ENCODE results near the gene BCR. TPM values are rescaled to one million over a fixed set of nuclear protein-coding genes. Genes with fewer than 3 reads are reported as not detected.

BCR gene
- total RNA-seq, 1 experiment from 2014 or later: 40.5 TPM

GRCh38 chr22:23259916-23260644 lies 79.8 kb downstream of the BCR start:
- no peaks in the 10 kb centered on the region for H4K20me1 ChIP-seq (ENCODE audit: insufficient read depth, low read depth, low read length)
- H3K79me2 ChIP-seq (ENCODE audit: low read length): peaks cover 5% of the 10 kb centered on the region; the same call in 1 of the 2 replicates

GRCh38 chr22:23260645-23261581 lies 80.6 kb downstream of the BCR start:
- Histone ChIP-seq H3K9me3 (ENCODE audit: low read length) (no peaks in the 10 kb centered on the region), H3K9me2 (replicated peaks; ENCODE audit: insufficient read depth, low read length) (no peaks in the 10 kb centered on the region), H3K4me2 (ENCODE audit: low read depth, low read length, poor library complexity, severe bottlenecking) (no peak overlapping the region), H3K79me2 (ENCODE audit: low read length) (peaks cover 5% of the 10 kb centered on the region; the same call in 1 of the 2 replicates), H3K27me3 (ENCODE audit: low read length) (no peaks in the 10 kb centered on the region), H3K4me3 (ENCODE audit: low read length) (no peak overlapping the region), H3K27ac (ENCODE audit: low read length) (no peak overlapping the region), H3K4me1 (ENCODE audit: low read length) (peaks cover 42% of the 10 kb centered on the region), H3K9ac (ENCODE audit: low read length) (no peak overlapping the region), H3K36me3 (ENCODE audit: insufficient read depth, low read length) (0 out of 2 replicates have a peak, but pooled peaks cover 3% of the 10 kb centered on the region), H4K20me1 (ENCODE audit: insufficient read depth, low read depth, low read length) (no peaks in the 10 kb centered on the region), H2AFZ (ENCODE audit: low read length) (no peak overlapping the region)
- DNase-seq: no peak

More at GRCh38 chr22:23259916-23260644, 79.8 kb downstream of the BCR start:
- DNase-seq: no peak
- Histone ChIP-seq H3K27me3 (ENCODE audit: low read length) (no peaks in the 10 kb centered on the region), H3K4me3 (ENCODE audit: low read length) (no peak overlapping the region), H3K36me3 (ENCODE audit: insufficient read depth, low read length) (0 out of 2 replicates have a peak, but pooled peaks cover 3% of the 10 kb centered on the region), H3K4me1 (ENCODE audit: low read length) (peaks cover 47% of the 10 kb centered on the region), H3K9ac (ENCODE audit: low read length) (no peak overlapping the region), H2AFZ (ENCODE audit: low read length) (no peak overlapping the region), H3K27ac (ENCODE audit: low read length) (no peak overlapping the region), H3K9me2 (replicated peaks; ENCODE audit: insufficient read depth, low read length) (no peaks in the 10 kb centered on the region), H3K4me2 (ENCODE audit: low read depth, low read length, poor library complexity, severe bottlenecking) (no peak overlapping the region), H3K9me3 (ENCODE audit: low read length) (no peaks in the 10 kb centered on the region)

GRCh38 chr22:23261900-23262450 lies 81.7 kb downstream of the BCR start:
- H3K27me3 ChIP-seq (ENCODE audit: low read length): no peaks in the 10 kb centered on the region
- no peak overlapping the region for H2AFZ ChIP-seq (ENCODE audit: low read length)
- no peak overlapping the region for H3K4me3 ChIP-seq (ENCODE audit: low read length)
- 0 out of 2 replicates have a peak, but pooled peaks cover 3% of the 10 kb centered on the region for H3K36me3 ChIP-seq (ENCODE audit: insufficient read depth, low read length)
- peaks cover 38% of the 10 kb centered on the region for H3K4me1 ChIP-seq (ENCODE audit: low read length)
- no peak overlapping the region for H3K4me2 ChIP-seq (ENCODE audit: low read depth, low read length, poor library complexity, severe bottlenecking)
- H3K79me2 ChIP-seq (ENCODE audit: low read length): peaks cover 2% of the 10 kb centered on the region; the same call in 1 of the 2 replicates
- H3K9me3 ChIP-seq (ENCODE audit: low read length): no peaks in the 10 kb centered on the region
- no peak overlapping the region for H3K9ac ChIP-seq (ENCODE audit: low read length)
- no peak for DNase-seq
- no peaks in the 10 kb centered on the region for H3K9me2 ChIP-seq (replicated peaks; ENCODE audit: insufficient read depth, low read length)
- no peak overlapping the region for H3K27ac ChIP-seq (ENCODE audit: low read length)
- H4K20me1 ChIP-seq (ENCODE audit: insufficient read depth, low read depth, low read length): no peaks in the 10 kb centered on the region

DNA sequence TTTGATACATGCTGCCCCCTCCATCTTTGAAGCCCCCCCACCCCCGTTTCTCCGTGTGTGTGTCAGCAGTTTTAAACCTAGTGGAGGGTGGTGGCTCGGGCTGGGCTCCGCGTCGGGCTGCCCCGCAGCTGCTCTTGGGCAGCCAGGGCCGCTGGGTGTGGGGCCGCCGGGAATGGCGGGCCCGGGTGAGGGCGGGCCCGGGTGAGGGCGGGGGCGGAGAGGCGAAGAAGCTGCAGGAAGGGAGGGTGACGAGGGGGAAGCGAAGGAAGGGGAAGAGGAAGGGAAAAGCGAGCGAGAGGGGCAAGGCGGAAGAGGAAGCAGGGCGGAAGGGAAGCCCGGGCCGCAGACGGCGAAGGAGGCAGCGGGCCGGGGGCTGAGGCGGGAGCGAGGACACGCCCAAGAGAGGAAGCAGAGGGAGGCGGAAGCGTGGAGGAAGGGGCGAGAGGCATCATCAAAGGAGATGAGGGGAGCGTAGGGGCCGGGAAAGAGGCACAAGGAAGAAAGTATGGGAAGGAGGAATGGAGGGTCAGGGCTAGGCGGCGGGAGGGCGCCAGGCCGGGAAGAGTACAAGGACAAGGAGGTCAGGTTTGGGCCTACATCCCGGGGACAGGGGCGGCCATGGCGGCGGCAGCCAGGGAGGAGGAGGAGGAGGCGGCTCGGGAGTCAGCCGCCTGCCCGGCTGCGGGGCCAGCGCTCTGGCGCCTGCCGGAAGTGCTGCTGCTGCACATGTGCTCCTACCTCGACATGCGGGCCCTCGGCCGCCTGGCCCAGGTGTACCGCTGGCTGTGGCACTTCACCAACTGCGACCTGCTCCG lies 82.4 kb downstream of the BCR start:
- no peaks in the 10 kb centered on the region for H4K20me1 ChIP-seq (ENCODE audit: insufficient read depth, low read depth, low read length)
- H3K4me3 ChIP-seq (ENCODE audit: low read length): no peak overlapping the region
- H3K4me1 ChIP-seq (ENCODE audit: low read length): peaks cover 38% of the 10 kb centered on the region
- H3K36me3 ChIP-seq (ENCODE audit: insufficient read depth, low read length): 0 out of 2 replicates have a peak, but pooled peaks cover 3% of the 10 kb centered on the region
- H3K79me2 ChIP-seq (ENCODE audit: low read length): no peaks in the 10 kb centered on the region
- H2AFZ ChIP-seq (ENCODE audit: low read length): no peak overlapping the region
- no peak overlapping the region for H3K27ac ChIP-seq (ENCODE audit: low read length)
- no peak overlapping the region for H3K4me2 ChIP-seq (ENCODE audit: low read depth, low read length, poor library complexity, severe bottlenecking)
- no peaks in the 10 kb centered on the region for H3K9me2 ChIP-seq (replicated peaks; ENCODE audit: insufficient read depth, low read length)
- no peaks in the 10 kb centered on the region for H3K27me3 ChIP-seq (ENCODE audit: low read length)
- no peak overlapping the region for H3K9ac ChIP-seq (ENCODE audit: low read length)
- no peak for DNase-seq
- no peaks in the 10 kb centered on the region for H3K9me3 ChIP-seq (ENCODE audit: low read length)

- Histone ChIP-seq H3K9me2 (replicated peaks; ENCODE audit: insufficient read depth, low read length) (no peaks in the 10 kb centered on the region), H3K79me2 (ENCODE audit: low read length) (no peaks in the 10 kb centered on the region), H3K4me3 (ENCODE audit: low read length) (no peak overlapping the region), H4K20me1 (ENCODE audit: insufficient read depth, low read depth, low read length) (no peaks in the 10 kb centered on the region), H3K4me2 (ENCODE audit: low read depth, low read length, poor library complexity, severe bottlenecking) (no peak overlapping the region), H3K27me3 (ENCODE audit: low read length) (no peaks in the 10 kb centered on the region), H3K9me3 (ENCODE audit: low read length) (no peaks in the 10 kb centered on the region), H3K36me3 (ENCODE audit: insufficient read depth, low read length) (0 out of 2 replicates have a peak, but pooled peaks cover 3% of the 10 kb centered on the region), H2AFZ (ENCODE audit: low read length) (no peak overlapping the region), H3K4me1 (ENCODE audit: low read length) (peaks cover 45% of the 10 kb centered on the region), H3K27ac (ENCODE audit: low read length) (peak overlapping the region; percentile 48; the same call in 1 of the 2 replicates), H3K9ac (ENCODE audit: low read length) (no peak overlapping the region)
- DNase-seq: no peak
Measured at GRCh38 chr22:23263651-23264555, 83.6 kb downstream of the BCR start.

DNA sequence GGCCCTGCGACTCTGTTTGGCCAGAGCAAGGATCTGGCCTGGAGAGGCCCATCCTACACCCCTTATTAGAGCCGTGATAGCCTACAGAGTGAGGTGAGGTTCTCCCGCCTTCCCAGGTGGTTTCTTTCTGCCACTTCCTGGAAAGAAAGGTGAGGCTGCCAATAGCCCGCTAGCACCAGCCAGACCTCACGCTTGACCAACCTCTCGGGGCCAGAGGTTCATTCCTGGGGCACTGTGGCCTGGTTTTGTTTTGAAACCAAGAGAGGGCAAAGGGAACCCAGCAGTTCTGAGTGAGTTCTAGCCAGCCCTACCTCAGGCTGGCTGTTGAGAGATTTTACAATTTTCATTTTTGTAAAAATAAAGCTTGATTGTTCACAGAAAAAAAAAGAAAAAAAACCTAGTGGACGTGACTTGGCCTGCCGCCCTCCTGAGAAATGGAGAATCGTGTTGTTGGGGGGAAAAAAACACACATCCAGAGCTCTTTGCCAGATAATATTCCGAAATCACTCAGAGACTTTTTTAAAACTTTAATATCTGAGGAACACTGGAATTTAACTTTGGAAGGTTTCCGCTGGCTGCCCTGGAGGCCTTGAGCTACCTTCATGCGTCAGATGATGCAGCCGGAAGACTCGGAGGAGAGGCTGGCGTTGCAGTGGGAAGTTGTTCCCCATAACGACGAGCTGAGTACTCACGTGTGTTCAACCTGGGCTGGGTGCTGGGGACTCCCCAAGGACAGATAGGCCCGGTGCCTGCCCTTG lies 84.5 kb downstream of the BCR start:
- Histone ChIP-seq H3K27ac (ENCODE audit: low read length) (peak overlapping the region; percentile 53), H3K4me3 (ENCODE audit: low read length) (no peak overlapping the region), H3K27me3 (ENCODE audit: low read length) (no peaks in the 10 kb centered on the region), H3K4me2 (ENCODE audit: low read depth, low read length, poor library complexity, severe bottlenecking) (no peak overlapping the region), H3K9me2 (replicated peaks; ENCODE audit: insufficient read depth, low read length) (no peaks in the 10 kb centered on the region), H3K9ac (ENCODE audit: low read length) (no peak overlapping the region), H3K9me3 (ENCODE audit: low read length) (no peaks in the 10 kb centered on the region), H4K20me1 (ENCODE audit: insufficient read depth, low read depth, low read length) (no peaks in the 10 kb centered on the region), H2AFZ (ENCODE audit: low read length) (no peak overlapping the region), H3K4me1 (ENCODE audit: low read length) (peaks cover 53% of the 10 kb centered on the region), H3K79me2 (ENCODE audit: low read length) (no peaks in the 10 kb centered on the region), H3K36me3 (ENCODE audit: insufficient read depth, low read length) (0 out of 2 replicates have a peak, but pooled peaks cover 3% of the 10 kb centered on the region)
- DNase-seq: no peak

All from Karpas-422 (cell line).